ENCODE measurements around the gene OSBPL5.

GRCh38 chr11:3077189-3077836 is 87.8 kb downstream of the OSBPL5 start:
- TF ChIP-seq MYC (IDR thresholded peaks at IDR 0.05; ENCODE audit: low read depth, low read length) (no peak), MYC (CRISPR knock-in tag; IDR thresholded peaks at IDR 0.05; ENCODE audit: borderline replicate concordance, low read depth) (no peak), EZH2 (IDR thresholded peaks at IDR 0.05; ENCODE audit: borderline replicate concordance, low read depth, low read length) (no peak), ZNF146 (CRISPR knock-in tag; IDR thresholded peaks at IDR 0.05; ENCODE audit: unreplicated experiment) (no peak), SIRT6 (IDR thresholded peaks at IDR 0.05; ENCODE audit: low read depth, low read length) (no peak), FOXP1 (CRISPR knock-in tag; IDR thresholded peaks at IDR 0.05) (no peak), POLR2A (conservative IDR thresholded peaks at IDR 0.05) (no peak), MAZ (CRISPR knock-in tag; conservative IDR thresholded peaks at IDR 0.05 in 1 of 2, IDR thresholded peaks at IDR 0.05 in 1 of 2) (no peak), RCOR1 (IDR thresholded peaks at IDR 0.05; ENCODE audit: borderline replicate concordance in 1 of 2, low read depth in 2 of 2, low read length in 2 of 2) (no peak), ZMIZ1 (IDR thresholded peaks at IDR 0.05; ENCODE audit: low read depth in 2 of 2, low read length in 2 of 2) (no peak), EP300 (IDR thresholded peaks at IDR 0.05; ENCODE audit: low read length) (no peak), ELK1 (CRISPR knock-in tag; IDR thresholded peaks at IDR 0.05) (no peak)
- TF ChIP-seq, protein P1, sequence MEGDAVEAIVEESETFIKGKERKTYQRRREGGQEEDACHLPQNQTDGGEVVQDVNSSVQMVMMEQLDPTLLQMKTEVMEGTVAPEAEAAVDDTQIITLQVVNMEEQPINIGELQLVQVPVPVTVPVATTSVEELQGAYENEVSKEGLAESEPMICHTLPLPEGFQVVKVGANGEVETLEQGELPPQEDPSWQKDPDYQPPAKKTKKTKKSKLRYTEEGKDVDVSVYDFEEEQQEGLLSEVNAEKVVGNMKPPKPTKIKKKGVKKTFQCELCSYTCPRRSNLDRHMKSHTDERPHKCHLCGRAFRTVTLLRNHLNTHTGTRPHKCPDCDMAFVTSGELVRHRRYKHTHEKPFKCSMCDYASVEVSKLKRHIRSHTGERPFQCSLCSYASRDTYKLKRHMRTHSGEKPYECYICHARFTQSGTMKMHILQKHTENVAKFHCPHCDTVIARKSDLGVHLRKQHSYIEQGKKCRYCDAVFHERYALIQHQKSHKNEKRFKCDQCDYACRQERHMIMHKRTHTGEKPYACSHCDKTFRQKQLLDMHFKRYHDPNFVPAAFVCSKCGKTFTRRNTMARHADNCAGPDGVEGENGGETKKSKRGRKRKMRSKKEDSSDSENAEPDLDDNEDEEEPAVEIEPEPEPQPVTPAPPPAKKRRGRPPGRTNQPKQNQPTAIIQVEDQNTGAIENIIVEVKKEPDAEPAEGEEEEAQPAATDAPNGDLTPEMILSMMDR (IDR thresholded peaks at IDR 0.05 in 2 of 3, conservative IDR thresholded peaks at IDR 0.05 in 1 of 3; ENCODE audit: insufficient read depth in 2 of 3, low read depth in 1 of 3, low read length in 3 of 3), result no peak
- TF ChIP-seq, protein P2, sequence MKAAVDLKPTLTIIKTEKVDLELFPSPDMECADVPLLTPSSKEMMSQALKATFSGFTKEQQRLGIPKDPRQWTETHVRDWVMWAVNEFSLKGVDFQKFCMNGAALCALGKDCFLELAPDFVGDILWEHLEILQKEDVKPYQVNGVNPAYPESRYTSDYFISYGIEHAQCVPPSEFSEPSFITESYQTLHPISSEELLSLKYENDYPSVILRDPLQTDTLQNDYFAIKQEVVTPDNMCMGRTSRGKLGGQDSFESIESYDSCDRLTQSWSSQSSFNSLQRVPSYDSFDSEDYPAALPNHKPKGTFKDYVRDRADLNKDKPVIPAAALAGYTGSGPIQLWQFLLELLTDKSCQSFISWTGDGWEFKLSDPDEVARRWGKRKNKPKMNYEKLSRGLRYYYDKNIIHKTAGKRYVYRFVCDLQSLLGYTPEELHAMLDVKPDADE (conservative IDR thresholded peaks at IDR 0.05; ENCODE audit: control insufficient read depth, low read depth, low read length), result no peak
